AG20443 (cell line): Measurements from ENCODE around the gene PSKH1.

Experiments
- DNase-seq: peaks from one replicate; pipeline ENCODE4 v3.0.0; 2012; ENCODE audit warnings: low spot score, mixed read lengths

Gene PSKH1

GRCh38 chr16:67941469-67942199, 48.6 kb downstream of the PSKH1 start:
- no peak for DNase-seq

- DNase-seq, result peak; percentile 63
These were observed 49.1 kb downstream of the PSKH1 start for GRCh38 chr16:67942200-67942509.

- DNase-seq, result no peak
These were observed 49.6 kb downstream of the PSKH1 start for GRCh38 chr16:67942510-67943255.

GRCh38 chr16:67943256-67943618, 50.2 kb downstream of the PSKH1 start:
- no peak for DNase-seq

GRCh38 chr16:67943619-67944504, 50.8 kb downstream of the PSKH1 start, which contains the start of gene LCAT:
Gene LCAT (minus strand): TSS chr16:67944120. CDS start chr16:67944101, 19 bp downstream.
- DNase-seq, result no peak

- no peak for DNase-seq
These were observed 51.8 kb downstream of the PSKH1 start for GRCh38 chr16:67944690-67945391.

- DNase-seq, result no peak
These were observed 52.4 kb downstream of the PSKH1 start for GRCh38 chr16:67945392-67945933.

- no peak for DNase-seq
These were observed 53.1 kb downstream of the PSKH1 start for GRCh38 chr16:67946128-67946569.

GRCh38 chr16:67946966-67947558, 54.0 kb downstream of the PSKH1 start:
- DNase-seq, result no peak

GRCh38 chr16:67948015-67948414, 55.0 kb downstream of the PSKH1 start:
- DNase-seq, result no peak

- no peak for DNase-seq
These were observed 56.6 kb downstream of the PSKH1 start for GRCh38 chr16:67949645-67950044.

GRCh38 chr16:67950335-67950843, 57.3 kb downstream of the PSKH1 start:
- no peak for DNase-seq

GRCh38 chr16:67951485-67951884, 58.4 kb downstream of the PSKH1 start:
- no peak for DNase-seq

- no peak for DNase-seq
These were observed 60.8 kb downstream of the PSKH1 start for GRCh38 chr16:67953641-67954375.

GRCh38 chr16:67954421-67955196, 61.6 kb downstream of the PSKH1 start:
- no peak for DNase-seq

GRCh38 chr16:67957622-67958021, 64.6 kb downstream of the PSKH1 start:
- DNase-seq, result no peak

GRCh38 chr16:67959536-67960329, 66.7 kb downstream of the PSKH1 start:
- peak; percentile 91 for DNase-seq

- DNase-seq, result no peak
These were observed 68.5 kb downstream of the PSKH1 start for GRCh38 chr16:67961551-67961957.

GRCh38 chr16:67962135-67962534, 69.1 kb downstream of the PSKH1 start:
- no peak for DNase-seq
